DOHH2 (cell line): ENCODE results near the gene CUBN.

Source experiments
- CTCF ChIP-seq: fragments of 200-600 bp; sonication (generic); IDR thresholded peaks from one replicate; pipeline ENCODE4 v1.5.1; 2014; ENCODE audit warnings: antibody characterized with exemption, mild to moderate bottlenecking, low read depth, low read length; ENCODE audit not compliant: poor library complexity, severe bottlenecking
- EZH2phosphoT487 ChIP-seq: fragments of 200-600 bp; sonication (generic); IDR thresholded peaks from 2 replicates; pipeline ENCODE4 v1.6.1; 2017; ENCODE audit warnings: borderline replicate concordance, mild to moderate bottlenecking, antibody characterized with exemption, low read length, moderate library complexity, mixed read lengths

GRCh38 chr10:17134282-17134681 is 4.7 kb upstream of the CUBN start:
- TF ChIP-seq CTCF = no peak
- no peak for TF ChIP-seq EZH2phosphoT487
